ENCODE results near the gene FRY.

DNA sequence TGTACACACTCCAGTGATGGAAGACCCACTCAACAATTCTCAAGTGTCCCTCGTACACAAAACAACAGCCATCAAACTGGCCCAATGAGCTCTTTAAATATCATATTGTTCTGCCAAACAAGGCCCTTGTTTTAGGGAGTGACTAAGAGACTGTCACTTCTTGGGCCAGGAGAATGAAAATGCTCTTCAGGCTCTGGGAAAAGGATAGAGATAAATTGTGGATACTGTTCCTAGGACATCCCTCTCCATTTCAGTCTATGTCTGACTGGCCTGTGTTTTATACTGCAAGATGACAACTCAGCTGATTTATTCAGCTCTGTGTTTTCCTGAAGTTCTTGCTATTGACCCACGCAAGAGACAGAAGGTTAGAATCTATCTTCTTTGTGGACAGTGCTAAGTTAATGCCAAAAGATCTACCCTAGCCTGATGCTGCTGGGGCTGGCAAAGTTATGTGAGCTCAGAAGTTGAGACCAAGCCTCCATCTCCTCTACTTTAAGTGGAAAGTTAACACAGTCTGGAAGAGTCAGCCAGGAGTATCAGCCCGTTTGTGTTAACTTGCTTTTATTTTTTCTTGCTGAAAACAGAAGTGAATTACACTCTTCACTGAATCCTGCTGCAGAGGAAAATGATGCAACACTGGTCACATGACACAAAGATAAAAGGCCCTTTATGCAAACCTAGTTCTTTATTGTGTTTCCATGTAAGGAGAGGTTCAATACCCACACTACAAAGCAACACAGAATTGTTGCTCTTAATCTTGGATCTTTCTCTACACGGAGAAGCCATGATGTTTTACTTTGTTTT, 14.6 kb downstream of the FRY start:
- TF ChIP-seq CTCF (IDR thresholded peaks at IDR 0.05; ENCODE audit: insufficient read depth, low read length) (no peak), POLR2AphosphoS5 (IDR thresholded peaks at IDR 0.05; ENCODE audit: low read depth) (peak; percentile 59), GABPA (IDR thresholded peaks at IDR 0.05; ENCODE audit: low read depth) (no peak)
- TF ChIP-seq, protein P1, sequence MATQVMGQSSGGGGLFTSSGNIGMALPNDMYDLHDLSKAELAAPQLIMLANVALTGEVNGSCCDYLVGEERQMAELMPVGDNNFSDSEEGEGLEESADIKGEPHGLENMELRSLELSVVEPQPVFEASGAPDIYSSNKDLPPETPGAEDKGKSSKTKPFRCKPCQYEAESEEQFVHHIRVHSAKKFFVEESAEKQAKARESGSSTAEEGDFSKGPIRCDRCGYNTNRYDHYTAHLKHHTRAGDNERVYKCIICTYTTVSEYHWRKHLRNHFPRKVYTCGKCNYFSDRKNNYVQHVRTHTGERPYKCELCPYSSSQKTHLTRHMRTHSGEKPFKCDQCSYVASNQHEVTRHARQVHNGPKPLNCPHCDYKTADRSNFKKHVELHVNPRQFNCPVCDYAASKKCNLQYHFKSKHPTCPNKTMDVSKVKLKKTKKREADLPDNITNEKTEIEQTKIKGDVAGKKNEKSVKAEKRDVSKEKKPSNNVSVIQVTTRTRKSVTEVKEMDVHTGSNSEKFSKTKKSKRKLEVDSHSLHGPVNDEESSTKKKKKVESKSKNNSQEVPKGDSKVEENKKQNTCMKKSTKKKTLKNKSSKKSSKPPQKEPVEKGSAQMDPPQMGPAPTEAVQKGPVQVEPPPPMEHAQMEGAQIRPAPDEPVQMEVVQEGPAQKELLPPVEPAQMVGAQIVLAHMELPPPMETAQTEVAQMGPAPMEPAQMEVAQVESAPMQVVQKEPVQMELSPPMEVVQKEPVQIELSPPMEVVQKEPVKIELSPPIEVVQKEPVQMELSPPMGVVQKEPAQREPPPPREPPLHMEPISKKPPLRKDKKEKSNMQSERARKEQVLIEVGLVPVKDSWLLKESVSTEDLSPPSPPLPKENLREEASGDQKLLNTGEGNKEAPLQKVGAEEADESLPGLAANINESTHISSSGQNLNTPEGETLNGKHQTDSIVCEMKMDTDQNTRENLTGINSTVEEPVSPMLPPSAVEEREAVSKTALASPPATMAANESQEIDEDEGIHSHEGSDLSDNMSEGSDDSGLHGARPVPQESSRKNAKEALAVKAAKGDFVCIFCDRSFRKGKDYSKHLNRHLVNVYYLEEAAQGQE (IDR thresholded peaks at IDR 0.05; ENCODE audit: insufficient replicate concordance, low read depth): peak; percentile 24

All from HL-60 (cell line).